Activated naive CD4-positive, alpha-beta T cell treated with anti-CD3 and anti-CD28 coated beads, Interleukin-2, amount 50 U/mL, for 72 hours (primary cell): ENCODE results near the gene NOS1AP. TPM values are rescaled to one million over a fixed set of nuclear protein-coding genes. Genes with fewer than 3 reads are reported as not detected.
"Not testable (repeated sequence)": the region's sequence is repeated elsewhere in the genome, so short reads cannot be mapped to it uniquely, and the experiment has no call there.

Experiments
- ATAC-seq, 2 donors: fragments of 150-1000 bp; cut with Tn5 transposase; 2 replicates each; pipeline ENCODE4 v1.10.0; 2021; ENCODE audit warnings: mild to moderate bottlenecking in 2 of 2, moderate library complexity in 2 of 2
- DNase-seq, 2 donors: peaks; one replicate each; pipeline ENCODE4 v3.0.0; 2021 to 2022; ENCODE audit warnings: low spot score in 2 of 2
- H3K27ac Mint-ChIP-seq, 2 donors: one replicate each; pipeline ENCODE4 v1.8.0; 2022; ENCODE audit warnings: mild to moderate bottlenecking in 2 of 2, mixed read lengths in 2 of 2
- H3K36me3 Mint-ChIP-seq, 2 donors: one replicate each; pipeline ENCODE4 v1.8.0; 2022; ENCODE audit warnings: mixed read lengths in 2 of 2
- H3K9me3 Mint-ChIP-seq, 2 donors: one replicate each; pipeline ENCODE4 v1.8.0; 2022; ENCODE audit warnings: mixed read lengths in 2 of 2
- total RNA-seq, 2 donors: library from RNA; stranded (reverse); gene quantifications; one replicate each; pipeline ENCODE4 v1.2.3, GENCODE V29; 2022

Gene NOS1AP
- total RNA-seq, 2 donors from 2014 or later, result 0.18 to 0.27 TPM

- DNase-seq (no peak), ATAC-seq (no peak)
- Mint-ChIP-seq H3K27ac (no peak overlapping the region), H3K36me3 (no peaks in the 10 kb centered on the region), H3K9me3 (no peaks in the 10 kb centered on the region)
These were observed 118.3 kb downstream of the NOS1AP start for GRCh38 chr1:162187687-162188276.

GRCh38 chr1:162189345-162189744 is 119.9 kb downstream of the NOS1AP start:
- no peaks in the 10 kb centered on the region for H3K36me3 Mint-ChIP-seq
- DNase-seq, result no peak
- no peak overlapping the region for H3K27ac Mint-ChIP-seq
- no peaks in the 10 kb centered on the region for H3K9me3 Mint-ChIP-seq
- no peak for ATAC-seq

- DNase-seq (no peak), ATAC-seq (no peak)
- H3K36me3 Mint-ChIP-seq, result no peaks in the 10 kb centered on the region
- no peaks in the 10 kb centered on the region for H3K9me3 Mint-ChIP-seq
- no peak overlapping the region for H3K27ac Mint-ChIP-seq
These were observed 122.2 kb downstream of the NOS1AP start for GRCh38 chr1:162191396-162192305.

DNA sequence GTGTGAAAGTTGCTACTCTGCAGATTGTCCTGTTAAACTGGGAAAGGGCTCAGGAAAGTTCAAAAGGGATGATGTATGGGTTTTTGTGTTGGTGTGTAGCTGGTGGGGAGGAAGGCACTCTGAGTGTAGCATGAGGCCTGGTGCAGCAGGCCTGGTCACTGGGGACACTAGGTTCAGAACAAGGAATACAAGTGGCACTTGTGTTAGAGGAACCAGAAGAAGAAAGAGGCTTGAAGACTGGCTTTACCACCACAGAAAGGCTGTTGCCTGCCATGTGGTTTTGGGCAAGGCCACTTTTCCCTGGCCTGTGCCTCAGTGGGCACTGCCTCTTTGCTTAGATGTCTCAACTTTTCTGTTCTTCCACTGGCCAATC is 122.8 kb downstream of the NOS1AP start:
- Mint-ChIP-seq H3K9me3 (no peaks in the 10 kb centered on the region), H3K27ac (no peak overlapping the region), H3K36me3 (no peaks in the 10 kb centered on the region)
- no peak for DNase-seq
- no peak for ATAC-seq

- Mint-ChIP-seq H3K27ac (no peak overlapping the region), H3K9me3 (no peaks in the 10 kb centered on the region), H3K36me3 (no peaks in the 10 kb centered on the region)
- ATAC-seq, result no peak
- DNase-seq, result no peak
These were observed 123.3 kb downstream of the NOS1AP start for GRCh38 chr1:162192763-162193162.

DNA sequence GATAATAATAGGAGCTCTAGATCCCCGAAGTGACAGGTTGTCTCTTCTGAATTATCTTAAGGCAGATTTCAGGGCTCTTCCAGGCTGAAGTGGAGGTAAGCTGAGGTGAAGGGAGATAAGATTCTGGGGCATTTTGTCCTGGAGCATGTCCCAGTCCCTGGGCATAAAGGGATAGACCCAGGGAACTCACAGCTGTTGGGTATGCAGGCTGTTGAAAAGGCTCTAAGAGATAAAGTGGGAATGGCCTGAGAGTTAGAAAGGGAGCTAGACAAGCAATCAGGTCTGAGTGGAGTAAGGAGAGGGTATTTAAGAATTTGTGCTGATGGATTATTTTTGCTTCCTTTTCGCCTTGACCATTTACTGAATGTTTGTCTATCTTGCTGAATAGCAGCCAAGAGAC is 123.7 kb downstream of the NOS1AP start:
- no peaks in the 10 kb centered on the region for H3K36me3 Mint-ChIP-seq
- ATAC-seq, result no peak
- H3K27ac Mint-ChIP-seq, result no peak overlapping the region
- no peaks in the 10 kb centered on the region for H3K9me3 Mint-ChIP-seq
- no peak for DNase-seq

GRCh38 chr1:162193815-162194214 is 124.3 kb downstream of the NOS1AP start:
- no peak overlapping the region for H3K27ac Mint-ChIP-seq
- no peaks in the 10 kb centered on the region for H3K9me3 Mint-ChIP-seq

GRCh38 chr1:162195567-162195966 is 126.1 kb downstream of the NOS1AP start:
- Mint-ChIP-seq H3K36me3 (no peaks in the 10 kb centered on the region), H3K27ac (no peak overlapping the region), H3K9me3 (no peaks in the 10 kb centered on the region)
- DNase-seq, result no peak
- ATAC-seq, result no peak

More at GRCh38 chr1:162193815-162194214, 124.3 kb downstream of the NOS1AP start:
- H3K36me3 Mint-ChIP-seq, result no peaks in the 10 kb centered on the region
- DNase-seq (no peak), ATAC-seq (no peak)

GRCh38 chr1:162196387-162196786 is 126.9 kb downstream of the NOS1AP start:
- H3K9me3 Mint-ChIP-seq, result no peaks in the 10 kb centered on the region
- ATAC-seq (no peak), DNase-seq (no peak)

DNA sequence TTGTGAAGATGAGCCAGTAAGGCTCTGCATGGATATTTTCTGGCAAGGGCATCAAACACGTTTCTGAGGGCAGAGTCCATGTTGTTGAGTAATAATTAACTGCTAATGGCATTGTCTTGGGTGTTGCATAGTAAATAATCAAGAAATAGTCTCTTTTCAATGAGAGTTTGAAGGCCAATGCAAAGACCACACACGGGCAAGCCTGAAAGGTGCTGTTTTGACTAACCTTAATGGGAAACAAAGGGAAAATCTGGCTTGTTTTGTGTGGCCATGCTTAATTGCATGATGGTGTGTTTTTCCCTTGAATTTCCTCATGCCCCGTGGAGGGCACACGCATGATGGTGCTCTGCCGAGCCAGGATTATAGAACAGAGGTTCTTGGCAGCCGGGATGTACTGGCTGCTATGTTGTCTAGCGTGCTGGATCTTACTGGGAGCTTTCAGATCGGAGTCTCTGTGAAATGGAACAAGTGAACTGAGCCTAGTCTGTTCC is 127.6 kb downstream of the NOS1AP start:
- DNase-seq (no peak), ATAC-seq (no peak)
- Mint-ChIP-seq H3K36me3 (no peaks in the 10 kb centered on the region), H3K9me3 (no peaks in the 10 kb centered on the region), H3K27ac (no peak overlapping the region)

More at GRCh38 chr1:162196387-162196786, 126.9 kb downstream of the NOS1AP start:
- Mint-ChIP-seq H3K36me3 (no peaks in the 10 kb centered on the region), H3K27ac (no peak overlapping the region)

DNA sequence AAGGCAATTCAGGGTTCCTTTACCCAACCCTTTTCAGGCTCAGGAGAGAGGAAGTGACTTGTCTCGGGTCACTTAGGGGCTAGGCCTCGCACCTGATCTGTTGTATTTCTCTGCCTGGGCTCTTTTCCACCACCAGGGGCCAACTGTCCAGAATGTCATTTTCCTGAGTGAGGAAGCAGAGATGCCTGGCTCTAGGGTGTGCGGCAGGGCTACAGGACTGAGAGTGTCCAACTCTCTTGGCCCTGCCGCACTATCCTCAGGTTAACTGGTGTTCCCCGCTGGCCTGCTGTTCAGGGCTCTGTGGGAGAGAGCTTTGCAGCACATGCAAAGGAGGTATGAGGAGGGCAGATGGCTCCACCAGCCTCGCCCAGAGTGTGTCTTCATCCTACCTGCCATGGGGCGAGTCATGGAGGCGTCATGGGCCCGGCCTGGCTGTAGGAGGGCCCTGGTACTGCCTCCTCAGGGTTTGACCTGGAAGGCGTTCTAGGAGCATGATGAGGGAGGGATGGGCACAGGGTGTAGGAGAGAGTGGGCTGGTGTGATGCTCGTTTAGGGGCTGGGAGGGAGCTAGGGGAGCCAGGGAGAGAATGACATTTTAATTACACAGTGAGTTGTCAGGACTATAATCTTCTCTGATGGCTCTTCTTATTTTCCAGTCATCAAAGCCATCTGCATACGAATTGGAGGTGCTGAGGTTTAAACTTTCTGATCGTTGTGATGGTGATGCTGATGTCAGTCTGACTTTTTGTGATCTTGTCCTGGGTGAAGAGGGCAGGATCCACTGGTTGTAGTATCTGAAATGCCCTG is 128.3 kb downstream of the NOS1AP start:
- no peaks in the 10 kb centered on the region for H3K36me3 Mint-ChIP-seq
- no peaks in the 10 kb centered on the region for H3K9me3 Mint-ChIP-seq
- no peak for DNase-seq
- ATAC-seq, result no peak
- no peak overlapping the region for H3K27ac Mint-ChIP-seq

DNA sequence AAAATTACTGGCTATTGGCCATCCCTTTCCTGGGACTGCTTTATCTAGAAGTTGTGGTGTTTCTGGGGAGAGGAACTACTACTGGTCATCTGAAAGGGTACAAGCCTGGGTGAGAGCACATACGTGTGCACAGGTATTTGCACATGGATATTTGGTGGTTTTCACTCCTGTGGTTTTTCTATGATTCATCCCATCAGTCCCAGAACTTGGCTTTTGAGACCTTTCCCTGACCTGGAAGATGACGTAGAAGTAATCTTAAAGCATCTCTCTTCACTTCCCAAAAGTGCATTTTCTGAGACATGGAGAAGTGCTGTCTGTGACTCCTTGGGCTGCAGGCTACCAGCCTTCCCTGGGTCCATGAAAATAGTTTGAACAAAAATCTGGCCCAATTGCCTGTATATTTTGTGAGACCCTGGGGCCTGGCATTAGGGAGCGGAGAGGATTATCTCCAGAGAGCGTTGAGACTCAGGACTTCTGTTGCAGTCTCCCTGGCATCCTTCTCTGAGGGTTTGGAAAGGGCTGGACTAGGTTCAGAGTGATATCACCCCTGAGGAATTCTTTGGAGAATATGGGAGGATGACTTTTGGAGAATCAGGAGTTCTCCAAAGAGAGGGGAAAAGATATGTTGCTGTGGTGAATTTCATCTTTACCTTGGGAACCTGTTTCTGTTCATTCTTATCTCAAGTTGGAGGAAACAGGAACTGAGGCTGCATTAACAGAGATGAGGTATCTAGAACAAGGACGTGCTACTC is 130.8 kb downstream of the NOS1AP start:
- DNase-seq (no peak), ATAC-seq (no peak)
- Mint-ChIP-seq H3K9me3 (no peaks in the 10 kb centered on the region), H3K27ac (no peak overlapping the region), H3K36me3 (no peaks in the 10 kb centered on the region)

DNA sequence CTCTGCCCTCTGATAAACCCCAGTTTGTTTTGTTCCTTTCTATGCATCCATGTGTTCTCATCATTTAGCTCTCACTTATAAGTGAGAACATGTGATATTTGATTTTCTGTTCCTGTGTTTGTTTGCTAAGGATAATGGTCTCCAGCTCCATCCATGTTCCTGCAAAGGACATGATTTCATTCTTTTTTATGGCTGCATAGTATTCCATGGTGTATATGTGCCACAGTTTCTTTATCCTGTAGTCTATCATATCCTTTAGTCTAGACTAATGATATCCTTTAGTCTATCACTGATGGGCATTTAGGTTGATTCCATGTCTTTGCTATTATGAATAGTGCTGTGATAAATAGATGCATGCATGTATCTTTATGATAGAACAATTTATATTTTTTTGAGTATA is 131.6 kb downstream of the NOS1AP start:
- not testable (repeated sequence) for DNase-seq, H3K36me3 Mint-ChIP-seq, ATAC-seq, H3K27ac Mint-ChIP-seq, H3K9me3 Mint-ChIP-seq

DNA sequence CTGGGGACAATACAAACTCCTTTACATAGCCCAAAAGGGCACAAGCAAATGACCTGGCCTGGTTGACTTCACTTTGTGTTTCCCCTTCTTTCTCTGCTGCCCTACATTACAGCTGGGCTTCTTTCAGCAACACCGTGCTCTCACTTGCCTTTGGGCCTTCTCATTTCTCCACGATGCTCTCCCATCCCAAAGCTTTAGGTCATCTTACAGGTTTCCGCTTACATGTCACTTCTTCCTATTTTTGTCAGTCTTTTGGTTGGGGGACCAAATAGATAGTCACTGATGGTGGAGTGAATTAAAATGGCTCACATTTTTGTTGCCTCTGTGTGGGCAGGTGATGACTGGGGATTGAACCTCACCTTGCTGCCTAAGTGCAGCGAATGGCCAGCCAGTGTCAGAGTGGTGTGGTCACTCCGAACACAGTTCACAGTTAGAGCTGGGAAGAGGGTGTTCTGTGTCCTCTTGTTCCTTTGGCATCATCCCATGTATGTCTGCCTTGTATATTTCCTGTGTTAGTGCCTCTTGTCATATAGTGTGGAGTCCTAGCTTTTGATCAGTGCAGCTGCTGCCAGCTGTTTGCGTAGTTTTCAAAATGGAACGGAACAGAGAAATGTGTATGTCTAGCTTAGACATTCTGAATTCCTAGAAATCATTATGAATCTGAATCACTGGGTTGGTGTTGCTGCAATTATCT is 134.8 kb downstream of the NOS1AP start:
- DNase-seq (no peak), ATAC-seq (no peak)
- Mint-ChIP-seq H3K27ac (no peak overlapping the region), H3K36me3 (no peaks in the 10 kb centered on the region), H3K9me3 (no peaks in the 10 kb centered on the region)

DNA sequence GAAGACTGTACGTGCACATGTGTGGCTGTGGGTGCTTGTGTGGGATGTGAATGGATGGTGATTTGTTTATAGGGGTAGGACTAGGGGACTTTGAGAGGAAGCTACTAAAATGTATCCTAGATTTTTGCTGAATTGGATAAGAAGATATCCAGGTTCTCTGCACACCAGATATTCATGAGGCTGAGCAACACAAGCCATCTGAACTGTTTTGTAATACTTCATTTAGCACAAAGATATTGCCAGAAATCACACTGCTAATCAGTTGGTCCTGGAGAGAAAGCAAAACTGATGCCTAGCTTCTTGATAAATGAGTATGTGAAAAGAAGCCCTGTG is 135.3 kb downstream of the NOS1AP start:
- Mint-ChIP-seq H3K9me3 (no peaks in the 10 kb centered on the region), H3K36me3 (no peaks in the 10 kb centered on the region), H3K27ac (no peak overlapping the region)
- ATAC-seq (no peak), DNase-seq (no peak)

GRCh38 chr1:162206300-162206699 is 136.8 kb downstream of the NOS1AP start:
- no peaks in the 10 kb centered on the region for H3K36me3 Mint-ChIP-seq
- no peak for DNase-seq
- H3K9me3 Mint-ChIP-seq, result no peaks in the 10 kb centered on the region
- no peak for ATAC-seq
- H3K27ac Mint-ChIP-seq, result no peak overlapping the region
